COLO668 (cell line): ENCODE data around the gene IPPK.
"Not testable (repeated sequence)": the region's sequence is repeated elsewhere in the genome, so short reads cannot be mapped to it uniquely, and the experiment has no call there.

Experiments
- DNase-seq: peaks from one replicate; lab custom pipeline; 2025; ENCODE audit not compliant: unreplicated experiment; lab: John Stamatoyannopoulos, UW

IPPK gene

GRCh38 chr9:92598382-92598781, 71.5 kb downstream of the IPPK start:
- DNase-seq = no peak

- no peak for DNase-seq
Measured at GRCh38 chr9:92595930-92596329, 74.0 kb downstream of the IPPK start.

GRCh38 chr9:92595075-92595474, 74.9 kb downstream of the IPPK start:
- DNase-seq = not testable (repeated sequence)

GRCh38 chr9:92592946-92593861, 76.7 kb downstream of the IPPK start:
- DNase-seq = no peak

DNA sequence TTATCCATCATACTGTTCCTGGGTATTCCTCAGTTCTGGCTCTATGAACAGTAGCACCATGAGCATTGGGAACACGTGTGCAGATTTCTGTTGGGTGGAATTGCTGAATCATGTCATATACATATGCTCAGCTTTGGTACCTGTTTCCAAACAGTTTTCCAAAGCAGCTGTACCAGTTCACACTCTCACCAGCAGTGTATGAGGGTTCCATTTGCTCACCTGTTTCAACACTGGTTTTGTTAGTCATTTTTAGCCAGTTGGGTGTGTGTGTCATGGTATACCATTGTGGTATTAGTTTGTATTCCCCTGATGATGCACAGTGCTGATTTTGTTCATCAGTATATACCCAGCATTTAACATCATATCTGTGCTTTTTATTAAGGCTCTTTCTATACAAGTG, 77.4 kb downstream of the IPPK start:
- DNase-seq = no peak

GRCh38 chr9:92590377-92590776, 79.6 kb downstream of the IPPK start:
- no peak for DNase-seq

DNA sequence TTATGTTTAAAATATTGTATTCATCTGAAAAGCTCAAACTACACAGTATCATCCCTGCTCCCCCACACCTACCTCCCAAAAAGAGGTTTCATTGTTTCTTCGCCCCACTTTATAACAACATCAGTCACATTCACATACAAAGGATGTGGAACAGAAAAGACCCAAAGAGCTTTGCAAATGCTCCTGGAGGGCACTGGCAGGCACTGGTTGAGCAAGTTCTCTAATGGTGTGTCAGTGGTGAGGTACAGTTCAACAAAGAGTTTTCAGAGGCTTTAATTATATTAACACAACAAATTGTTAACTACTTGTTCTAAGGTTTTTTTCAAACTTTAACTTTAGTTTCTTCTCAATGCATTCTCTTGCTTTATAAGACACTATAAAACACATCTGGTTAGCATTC, 80.0 kb downstream of the IPPK start:
- DNase-seq = no peak

DNA sequence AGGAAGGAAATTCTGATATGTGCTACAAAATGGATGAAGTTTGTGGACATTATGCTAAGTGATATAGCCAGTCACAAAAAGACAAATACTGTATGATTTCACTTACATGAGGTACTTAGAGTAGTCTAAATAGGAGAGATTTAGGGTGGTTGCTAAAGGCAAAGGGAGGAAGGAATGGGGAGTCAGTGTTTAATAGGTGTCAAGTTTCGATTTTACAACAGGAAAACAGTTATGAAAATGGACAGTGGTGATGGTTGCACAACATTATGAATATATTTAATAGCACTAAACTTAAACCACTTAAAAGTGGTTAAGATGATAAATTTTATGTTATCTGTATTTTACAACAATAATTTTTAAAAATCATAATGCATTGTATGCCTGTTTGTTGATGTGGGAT, 93.8 kb downstream of the IPPK start:
- no peak for DNase-seq

GRCh38 chr9:92573612-92574011, 96.3 kb downstream of the IPPK start:
- not testable (repeated sequence) for DNase-seq

- not testable (repeated sequence) for DNase-seq
Measured at GRCh38 chr9:92571871-92572270, 98.1 kb downstream of the IPPK start.

DNA sequence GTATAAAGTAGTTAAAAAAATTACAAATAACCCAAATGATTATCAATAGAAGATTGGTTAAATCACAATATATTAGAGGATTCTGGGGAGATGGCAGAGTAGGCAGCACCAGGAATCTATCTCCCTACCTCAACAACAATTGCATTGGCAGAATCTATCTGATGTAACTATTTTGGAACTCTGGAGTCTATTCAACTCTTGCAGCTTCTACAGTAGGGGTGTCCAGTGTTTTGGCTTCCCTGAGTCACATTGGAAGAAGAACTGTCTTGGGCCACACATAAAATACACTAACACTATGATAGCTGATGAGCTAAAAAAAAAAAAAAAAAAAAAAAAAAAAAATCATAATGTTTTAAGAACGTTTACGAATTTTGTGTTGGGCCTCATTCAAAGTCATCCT, 104.9 kb downstream of the IPPK start:
- DNase-seq = no peak

- DNase-seq = no peak
Measured at GRCh38 chr9:92564504-92564903, 105.4 kb downstream of the IPPK start.
